Activated CD8-positive, alpha-beta memory T cell treated with anti-CD3 and anti-CD28 coated beads for 1 hour (primary cell): ENCODE results near the gene NEO1.

Experiments used
- DNase-seq, 2 donors: peaks; one replicate each; pipeline ENCODE4 v3.0.0-alpha.2; 2020; ENCODE audit warnings: low read depth in 1 of 2; ENCODE audit errors: extremely low read depth in 1 of 2

Gene NEO1

GRCh38 chr15:73072894-73073293, 20.6 kb downstream of the NEO1 start:
- DNase-seq = no peak

DNA sequence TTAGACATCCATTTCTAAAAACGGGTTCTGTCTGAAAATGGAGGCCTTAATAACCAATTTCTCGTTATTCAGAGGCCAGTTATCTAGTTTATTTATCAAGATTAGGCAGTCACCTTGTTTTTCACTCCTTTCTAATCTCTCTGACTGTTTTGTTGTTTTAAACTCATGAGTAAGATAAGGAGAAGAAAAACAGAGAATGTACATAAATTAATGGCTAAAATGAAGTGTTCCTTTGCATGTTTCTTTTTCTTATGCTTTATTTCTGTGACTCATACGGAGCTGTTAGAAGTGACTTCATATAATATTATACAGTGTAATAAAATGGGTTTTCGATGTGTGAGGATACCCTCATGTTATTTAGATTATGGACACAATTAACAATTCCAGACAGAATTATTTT, 22.0 kb downstream of the NEO1 start:
- no peak for DNase-seq

GRCh38 chr15:73075160-73075859, 23.0 kb downstream of the NEO1 start:
- no peak for DNase-seq

DNA sequence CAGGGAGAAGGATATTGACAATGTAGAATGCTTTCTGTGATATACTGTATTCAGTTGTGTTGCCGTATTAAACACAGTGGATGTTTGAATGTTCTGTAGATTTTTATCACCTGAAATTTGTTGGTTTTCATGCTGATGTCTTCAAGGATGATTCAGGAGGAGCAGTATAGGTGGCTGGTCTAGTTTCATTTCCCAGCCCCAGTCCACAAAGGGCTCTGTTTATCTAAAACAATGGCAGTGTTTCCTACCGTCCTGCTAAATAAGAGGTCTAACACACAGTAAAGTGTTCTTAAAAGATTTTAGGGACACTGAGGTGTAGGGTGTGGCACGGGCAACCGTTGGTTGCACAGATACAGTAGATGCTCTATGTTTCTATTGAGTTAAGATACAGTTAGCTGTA, 26.0 kb downstream of the NEO1 start:
- DNase-seq = no peak

- no peak for DNase-seq
Observed at GRCh38 chr15:73078722-73079121, 26.5 kb downstream of the NEO1 start.

DNA sequence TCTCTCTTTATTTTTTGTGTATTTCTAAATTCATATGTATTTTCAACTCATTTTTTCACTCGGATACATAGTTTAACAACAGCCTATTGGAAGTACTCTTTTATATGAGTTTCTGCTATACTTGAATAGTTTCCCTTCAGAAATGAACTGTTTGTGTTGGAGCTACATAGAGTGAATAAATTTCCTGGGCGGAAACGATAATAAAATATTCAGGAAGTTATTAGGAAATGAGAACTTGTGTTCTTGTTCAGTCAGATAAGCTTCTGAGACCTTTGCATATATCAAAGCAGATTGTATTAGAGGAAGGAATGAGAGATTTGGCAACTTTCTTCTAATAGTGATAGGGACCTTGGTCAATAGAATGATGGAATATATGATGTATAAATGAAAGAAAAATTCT, 27.3 kb downstream of the NEO1 start:
- DNase-seq = no peak

GRCh38 chr15:73081321-73081958, 29.2 kb downstream of the NEO1 start:
- DNase-seq = no peak

DNA sequence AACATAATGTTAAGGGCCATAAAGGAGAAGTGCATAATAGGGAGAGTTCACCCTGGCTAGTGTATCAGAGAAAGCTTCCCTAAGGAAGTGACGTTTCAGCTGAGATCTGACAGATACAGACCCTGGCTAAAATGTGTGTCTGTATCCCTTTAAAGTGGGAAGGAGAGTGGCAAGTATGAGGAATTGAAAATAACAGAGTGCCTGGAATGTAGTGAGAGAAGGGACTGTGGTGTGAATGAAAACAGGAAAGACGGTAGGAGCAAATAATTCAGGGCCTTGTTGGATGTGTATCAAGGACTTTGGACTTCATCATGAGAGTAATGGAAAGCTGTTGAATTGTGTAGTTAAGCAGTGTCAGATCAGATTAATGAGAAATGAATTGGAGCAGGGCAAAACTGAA, 30.5 kb downstream of the NEO1 start:
- no peak for DNase-seq

GRCh38 chr15:73087098-73087497, 34.8 kb downstream of the NEO1 start:
- DNase-seq = no peak

GRCh38 chr15:73105064-73105463, 52.8 kb downstream of the NEO1 start:
- DNase-seq = no peak

GRCh38 chr15:73108676-73109075, 56.4 kb downstream of the NEO1 start:
- no peak for DNase-seq

DNA sequence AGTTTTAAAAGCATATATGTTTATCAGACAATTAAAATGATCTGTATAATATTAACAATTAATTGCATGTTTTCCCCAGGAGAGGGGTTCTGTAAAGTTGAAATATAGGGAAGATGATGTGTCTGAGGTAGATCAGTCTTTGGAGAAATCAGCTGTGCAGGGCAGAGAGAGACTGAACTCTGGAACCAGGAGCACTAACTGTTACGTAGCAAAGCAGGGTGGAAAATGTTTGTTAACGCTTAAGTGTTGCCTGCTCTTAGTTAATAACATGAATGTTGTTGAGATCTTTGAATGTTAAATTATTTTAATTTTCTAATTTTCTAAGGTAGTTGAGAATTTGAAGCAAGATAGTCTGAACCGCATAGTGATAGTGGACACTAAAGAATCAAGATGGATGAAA, 57.5 kb downstream of the NEO1 start:
- DNase-seq = no peak

DNA sequence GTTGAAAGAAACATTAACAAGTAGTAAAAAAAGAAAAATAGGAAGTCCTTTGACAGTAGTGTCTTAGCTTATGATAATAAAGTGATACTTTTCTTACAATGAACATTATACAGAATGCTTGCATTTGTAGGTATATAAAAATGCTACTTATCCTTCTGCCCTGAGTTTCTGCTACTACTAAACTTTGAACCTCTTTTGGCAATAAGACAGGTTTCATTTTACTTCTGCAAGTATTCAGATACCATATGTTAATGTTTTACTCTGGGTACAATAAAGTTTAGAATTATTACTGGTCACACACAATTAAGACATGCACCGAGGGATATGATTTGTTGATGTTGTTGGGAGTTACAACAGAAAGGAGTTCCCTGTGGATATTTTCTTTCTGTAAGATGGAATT, 57.9 kb downstream of the NEO1 start:
- no peak for DNase-seq

DNA sequence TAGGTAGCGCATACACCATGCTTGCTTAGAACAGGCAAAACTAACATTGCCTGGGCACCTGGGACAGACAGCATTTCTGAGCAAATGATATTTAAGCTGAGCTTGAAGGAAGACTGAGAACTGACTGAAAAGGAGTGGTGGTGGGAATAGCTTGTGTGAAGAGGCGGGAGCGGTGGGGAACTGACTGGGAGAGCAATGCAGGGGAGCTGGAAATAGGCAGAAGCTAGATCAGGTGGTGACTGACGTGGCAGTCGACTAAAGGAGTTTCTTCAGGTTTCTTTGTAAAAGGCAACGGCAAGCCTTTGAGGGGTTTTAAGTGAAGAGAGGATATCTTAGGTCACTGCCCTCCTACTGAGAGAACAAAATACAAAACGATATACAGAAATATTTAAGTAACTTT, 61.8 kb downstream of the NEO1 start:
- no peak for DNase-seq

DNA sequence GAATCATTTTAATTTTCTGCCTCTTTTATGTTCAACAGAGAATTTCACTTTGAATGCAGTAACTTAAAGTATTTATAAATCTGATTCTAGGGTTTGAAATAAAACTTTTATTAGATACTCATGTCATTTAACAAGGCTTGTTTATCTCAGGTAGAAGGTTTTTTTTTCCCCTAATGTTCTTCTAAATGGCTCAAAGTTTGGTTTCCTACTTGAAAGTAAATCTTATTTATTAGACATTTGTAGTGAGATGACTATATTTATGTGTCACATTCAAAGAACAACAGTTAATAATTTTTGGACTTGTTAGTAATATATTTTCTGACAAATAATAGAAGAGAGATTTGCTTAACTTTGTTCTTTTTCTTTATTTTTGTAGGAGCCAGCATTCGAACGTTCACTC, 63.9 kb downstream of the NEO1 start:
- no peak for DNase-seq

- no peak for DNase-seq
Observed at GRCh38 chr15:73118055-73118454, 65.8 kb downstream of the NEO1 start.

- DNase-seq = no peak
Observed at GRCh38 chr15:73119478-73119877, 67.2 kb downstream of the NEO1 start.

- no peak for DNase-seq
Observed at GRCh38 chr15:73120269-73120668, 68.0 kb downstream of the NEO1 start.

DNA sequence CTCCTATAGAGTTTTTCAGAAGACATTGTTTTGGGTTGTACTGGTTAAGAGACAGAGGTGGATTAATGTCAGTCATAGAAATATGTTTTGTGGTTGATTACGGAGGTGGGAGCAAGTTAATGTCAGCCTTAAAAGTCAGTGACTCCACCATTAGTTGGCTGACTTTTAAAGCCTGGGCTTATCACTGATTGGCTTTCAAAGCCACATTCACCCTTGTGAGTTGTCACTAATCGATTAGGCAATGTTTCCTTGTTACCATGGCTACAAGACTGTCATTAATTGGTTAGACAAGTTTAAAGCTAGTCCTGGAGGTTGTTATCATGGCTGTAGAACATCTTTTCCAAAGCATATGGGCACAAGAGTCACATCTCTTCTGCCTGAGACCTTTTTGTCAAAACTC, 73.0 kb downstream of the NEO1 start:
- no peak for DNase-seq

GRCh38 chr15:73127302-73127936, 75.2 kb downstream of the NEO1 start:
- DNase-seq = no peak

- no peak for DNase-seq
Observed at GRCh38 chr15:73130830-73131229, 78.6 kb downstream of the NEO1 start.

DNA sequence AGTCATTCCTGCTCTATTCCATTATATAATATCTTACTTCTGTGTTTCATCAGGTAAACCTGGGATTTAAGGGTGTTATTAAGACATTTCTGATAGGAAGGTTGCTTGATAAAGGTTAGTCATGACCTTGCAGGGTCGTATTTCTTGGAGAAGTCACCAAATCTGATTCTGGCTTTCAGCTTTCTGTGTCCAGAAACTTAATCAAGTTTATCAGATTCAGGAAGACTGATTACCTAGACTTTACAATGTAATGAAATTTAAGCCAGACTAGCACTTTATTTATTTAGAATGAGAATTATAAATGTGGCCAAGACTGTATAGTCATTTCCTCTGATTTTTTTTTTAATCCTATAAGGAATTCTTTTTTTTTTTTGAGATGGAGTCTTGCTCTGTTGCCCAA, 81.9 kb downstream of the NEO1 start:
- DNase-seq = no peak
